Fibroblast of peridontal ligament (primary cell): Measurements from ENCODE around the gene ANO2.

Experiments
- DNase-seq: peaks from one replicate; pipeline ENCODE4 v3.0.0-alpha.2; 2010; ENCODE audit errors: extremely low read depth

Gene ANO2

DNA sequence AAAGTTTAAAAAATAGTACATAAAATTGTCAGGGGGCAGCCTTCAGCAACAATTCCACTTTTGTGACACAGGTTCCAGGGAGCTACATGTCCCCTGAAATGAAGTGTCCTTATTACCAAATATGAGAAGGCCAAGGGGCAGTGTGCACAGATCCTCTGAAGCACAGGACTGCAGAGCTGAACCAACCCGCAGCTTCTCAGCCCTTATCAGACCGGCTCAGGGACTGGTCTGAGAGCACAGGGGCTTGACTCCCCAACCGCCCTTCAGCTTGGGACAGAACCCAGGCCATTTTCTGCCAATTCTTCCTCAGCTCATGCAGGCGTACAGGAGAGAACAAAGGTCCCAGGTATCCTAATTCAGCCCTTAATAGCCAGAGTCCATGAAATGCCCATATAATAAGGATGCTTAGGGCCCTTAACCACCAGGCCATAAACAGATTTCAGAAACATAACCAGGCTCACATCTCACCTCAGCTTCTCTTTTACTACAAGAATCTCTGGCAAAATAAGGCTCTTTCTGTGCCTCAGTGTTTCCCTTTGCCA lies 221.3 kb downstream of the ANO2 start:
- no peak for DNase-seq

DNA sequence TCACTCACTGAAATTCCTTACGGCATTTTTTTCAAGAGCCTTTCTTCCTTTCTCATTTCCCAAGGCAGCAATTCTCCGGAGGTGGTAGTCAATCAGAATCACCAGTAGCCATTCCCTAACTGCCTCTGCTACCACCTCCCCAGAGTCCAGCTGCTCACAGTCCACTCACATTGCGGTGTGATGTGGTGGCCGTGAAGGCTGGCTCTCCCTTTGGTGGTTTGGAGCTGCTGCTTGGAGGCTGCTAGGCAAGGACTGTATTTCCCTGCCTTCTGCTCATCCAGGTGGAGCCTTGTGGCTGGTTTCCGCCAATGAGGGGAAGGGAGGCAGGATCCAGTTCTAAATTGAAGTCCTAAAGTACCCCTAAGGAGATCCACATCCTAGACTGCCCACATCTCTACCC lies 222.0 kb downstream of the ANO2 start:
- no peak for DNase-seq

DNA sequence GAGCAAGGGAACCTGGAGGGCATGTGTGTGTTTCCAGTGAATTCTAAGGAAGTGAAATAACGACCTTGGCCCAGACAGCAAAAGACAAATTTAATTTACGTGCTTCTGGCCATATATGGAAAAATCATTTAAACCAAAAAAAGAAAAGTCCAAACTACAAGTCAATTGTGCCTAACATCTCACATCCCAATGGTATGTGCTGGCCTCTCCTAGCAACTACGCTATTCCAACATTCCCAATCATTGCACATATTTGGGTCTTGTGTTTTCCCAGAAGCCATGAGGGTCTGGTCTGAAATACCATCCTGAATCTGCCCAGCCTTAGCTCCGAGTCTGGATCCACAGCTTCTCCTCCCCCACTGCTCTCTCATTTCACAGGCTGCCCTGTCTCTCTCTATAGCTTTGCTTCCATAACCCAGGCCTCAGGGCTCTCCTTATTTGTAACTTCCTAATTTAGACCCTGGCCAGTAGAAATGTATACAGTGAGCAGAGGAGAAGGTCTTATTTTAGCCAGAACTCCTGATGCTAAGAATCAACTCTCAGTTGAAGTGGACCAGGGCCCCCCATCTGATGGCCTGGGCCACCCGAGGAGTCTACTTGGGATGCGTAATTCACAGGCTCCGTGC lies 224.6 kb downstream of the ANO2 start:
- DNase-seq, result no peak

DNA sequence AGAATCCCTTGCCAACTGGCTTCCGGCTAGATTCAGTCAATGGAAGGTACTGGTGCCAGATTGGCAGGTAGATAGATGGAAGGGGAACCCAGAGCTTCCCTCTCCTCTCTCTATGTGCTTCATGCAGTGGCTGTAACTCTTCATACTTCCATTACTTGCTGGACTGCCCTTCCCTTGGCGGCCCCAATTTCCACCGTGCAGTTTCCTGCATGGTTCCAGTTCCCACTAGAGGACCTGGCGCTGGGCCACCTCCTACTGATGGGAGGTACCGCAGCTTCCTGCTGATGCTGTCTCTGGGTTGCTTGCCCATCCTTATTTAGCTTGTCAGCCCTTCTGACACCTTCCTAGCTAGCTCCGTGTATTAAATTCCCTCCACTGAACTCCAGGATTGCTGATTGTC lies 226.4 kb downstream of the ANO2 start:
- no peak for DNase-seq

DNA sequence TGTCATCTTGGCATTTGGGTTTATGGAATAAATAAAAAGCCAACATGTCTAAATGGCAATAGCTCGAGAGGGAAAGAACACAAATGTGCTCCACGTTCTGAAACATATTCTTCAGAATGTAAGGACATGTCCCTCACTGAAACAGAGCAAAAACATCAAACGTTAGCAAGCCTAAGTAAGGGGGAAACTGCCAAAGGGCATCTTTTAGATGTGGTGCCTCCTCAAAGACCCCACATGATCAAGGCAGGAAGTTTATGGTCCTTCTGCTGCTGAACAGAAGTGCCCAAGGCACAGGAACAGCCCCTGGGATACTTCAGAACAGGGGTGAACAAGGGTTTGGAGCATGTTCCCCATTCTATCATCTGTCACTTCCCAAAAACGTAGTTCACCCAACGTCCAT lies 227.0 kb downstream of the ANO2 start:
- no peak for DNase-seq

DNA sequence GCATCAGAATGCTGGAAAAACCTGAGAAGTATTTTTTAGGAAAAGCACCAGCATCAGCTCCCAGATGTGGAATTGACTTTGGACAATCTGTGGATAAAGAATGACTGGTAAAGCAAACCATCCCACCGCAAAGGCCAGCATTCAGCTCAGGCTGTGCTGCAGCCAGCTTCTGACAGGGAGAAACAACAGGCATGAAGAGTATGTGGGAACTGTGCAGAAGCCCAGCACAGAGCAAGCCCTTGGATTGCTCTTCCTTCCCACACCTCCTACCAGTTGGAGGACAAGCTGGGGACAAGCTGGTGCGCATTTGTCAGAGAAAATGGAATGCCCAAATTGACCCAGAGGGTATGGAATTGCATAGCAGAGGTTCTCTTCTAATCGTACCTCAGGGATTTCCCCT lies 228.1 kb downstream of the ANO2 start:
- DNase-seq, result no peak

DNA sequence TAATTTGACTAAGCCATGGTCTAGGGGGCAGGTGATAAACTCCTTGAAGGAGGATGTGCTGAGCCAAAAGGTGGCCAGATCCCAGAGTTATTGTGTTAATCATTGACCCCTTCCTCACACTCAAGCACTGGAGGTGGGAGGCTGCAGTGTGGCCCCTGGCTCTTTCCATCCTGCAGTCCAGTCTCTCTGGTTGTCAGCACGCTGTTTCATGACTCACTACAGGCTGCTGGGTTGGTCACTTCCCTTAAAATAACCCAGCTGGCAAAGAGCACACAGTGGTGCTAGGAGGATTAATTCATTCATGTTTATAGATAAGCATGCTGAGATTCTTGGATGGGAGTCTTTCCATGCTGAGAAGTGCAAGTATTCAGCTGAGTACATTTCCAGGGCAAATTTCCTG lies 228.9 kb downstream of the ANO2 start:
- no peak for DNase-seq

DNA sequence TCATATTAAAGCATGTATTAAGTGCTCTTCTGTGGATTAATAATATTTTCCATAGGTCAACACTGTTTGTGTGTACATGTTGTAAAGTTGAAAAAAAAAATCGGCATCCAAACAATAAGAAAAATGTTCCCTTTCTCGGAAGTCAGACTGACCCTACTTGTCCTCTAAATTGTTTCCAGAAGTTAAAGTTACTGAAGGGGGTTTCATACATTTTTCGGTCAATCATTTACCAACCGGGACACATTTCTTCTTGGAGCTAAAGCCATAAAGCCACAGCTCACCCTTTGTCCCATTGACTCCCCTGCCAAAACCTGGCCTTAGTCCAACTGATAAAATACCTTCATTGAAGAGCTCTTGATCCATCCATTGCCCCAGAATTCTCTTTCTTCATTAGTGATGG lies 230.0 kb downstream of the ANO2 start:
- no peak for DNase-seq

GRCh38 chr12:5713599-5714081 lies 231.4 kb downstream of the ANO2 start:
- no peak for DNase-seq

GRCh38 chr12:5710260-5710878 lies 234.7 kb downstream of the ANO2 start:
- DNase-seq, result no peak

DNA sequence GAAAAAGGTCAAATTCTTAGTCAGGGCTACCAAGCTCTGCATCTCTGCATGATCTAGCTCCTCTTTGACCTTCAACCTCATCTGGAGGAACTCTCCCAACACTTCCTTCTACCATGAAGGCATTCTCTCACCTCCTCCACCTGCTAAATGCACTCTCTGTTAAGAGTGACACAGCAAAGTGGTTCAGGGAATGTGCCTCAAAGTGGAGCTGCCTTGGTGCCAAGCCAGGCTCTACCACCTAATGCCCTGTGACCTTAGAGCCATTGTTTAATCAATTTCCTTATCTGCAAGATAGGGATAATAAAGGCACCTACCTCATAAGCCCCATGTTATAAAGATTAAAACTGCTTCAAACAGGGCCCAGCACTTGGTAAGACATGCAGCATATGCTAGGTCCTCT lies 236.7 kb downstream of the ANO2 start:
- no peak for DNase-seq

- DNase-seq, result no peak
Measured at GRCh38 chr12:5706247-5706646, 238.8 kb downstream of the ANO2 start.

DNA sequence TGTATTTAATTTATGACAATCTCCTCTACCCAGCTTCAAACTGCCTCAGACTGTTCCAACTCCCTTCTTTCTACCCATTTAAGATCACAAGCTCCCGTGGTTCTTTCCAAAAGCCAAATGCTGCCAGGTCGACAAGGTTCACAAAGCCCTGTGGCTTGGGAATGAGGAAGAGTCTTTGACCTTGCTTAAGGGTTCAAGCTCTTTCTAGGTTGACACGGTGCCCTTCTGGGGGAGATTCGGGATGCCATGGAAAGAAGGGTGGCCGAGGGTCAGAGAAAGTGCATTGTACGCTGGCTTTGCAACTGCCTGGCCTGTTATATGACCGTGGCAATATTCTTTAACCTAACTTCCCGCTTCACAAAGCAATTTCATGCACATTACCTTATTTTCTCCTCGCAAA lies 239.3 kb downstream of the ANO2 start:
- no peak for DNase-seq

DNA sequence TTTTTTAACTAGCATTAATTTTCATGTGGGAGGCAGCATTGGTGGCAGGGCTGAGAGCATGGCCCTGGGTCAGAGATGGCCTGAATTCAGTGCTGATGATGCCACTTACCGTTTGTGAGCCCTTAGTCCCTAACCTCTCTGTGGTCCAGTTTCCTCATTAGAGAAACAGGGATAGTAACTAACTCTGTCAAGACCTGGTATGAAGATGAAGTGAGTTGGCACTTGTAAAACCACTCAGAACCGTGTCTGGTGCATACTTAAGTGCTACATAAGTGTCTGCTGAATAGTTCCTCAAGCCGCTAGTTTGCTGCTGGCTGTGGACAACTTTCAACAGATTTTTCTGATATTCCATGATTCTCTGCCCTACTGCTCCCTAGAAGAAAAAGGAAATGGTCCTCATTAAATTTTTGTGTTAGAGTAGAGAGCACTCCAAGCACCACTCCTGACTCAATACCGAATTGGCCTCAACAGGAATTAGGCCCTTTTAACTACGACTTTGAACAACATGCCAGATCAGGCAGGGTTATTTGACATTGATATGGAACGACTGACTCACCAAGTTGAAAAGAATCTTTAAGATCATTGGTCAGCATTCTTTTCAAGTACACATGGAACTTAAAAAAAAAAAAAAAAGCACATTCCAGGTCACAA lies 250.2 kb downstream of the ANO2 start:
- no peak for DNase-seq

DNA sequence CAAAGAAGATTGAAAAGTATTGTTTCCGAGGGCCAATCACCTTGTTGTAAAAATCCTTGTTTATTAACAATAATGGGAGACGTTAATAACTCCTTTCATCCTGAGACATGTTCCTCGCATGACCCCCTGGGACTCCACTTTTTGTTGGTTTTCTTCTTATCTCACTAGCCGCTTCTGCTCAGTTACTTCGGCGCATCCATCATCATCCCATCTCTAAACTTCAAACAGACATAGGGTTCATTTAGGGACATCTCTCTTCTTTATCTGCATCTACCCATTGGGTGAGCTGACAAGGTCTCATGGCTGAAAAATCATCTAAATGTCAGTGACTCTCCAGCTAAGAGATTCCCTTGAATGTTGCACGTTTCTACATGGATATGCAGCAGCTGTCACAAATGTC lies 252.2 kb downstream of the ANO2 start:
- DNase-seq, result no peak

GRCh38 chr12:5691943-5692342 lies 253.1 kb downstream of the ANO2 start:
- DNase-seq, result no peak

- no peak for DNase-seq
Measured at GRCh38 chr12:5690240-5690639, 254.8 kb downstream of the ANO2 start.

- no peak for DNase-seq
Measured at GRCh38 chr12:5689773-5690172, 255.3 kb downstream of the ANO2 start.

GRCh38 chr12:5688226-5688625 lies 256.8 kb downstream of the ANO2 start:
- no peak for DNase-seq

GRCh38 chr12:5685935-5686334 lies 259.1 kb downstream of the ANO2 start:
- no peak for DNase-seq

- no peak for DNase-seq
Measured at GRCh38 chr12:5684989-5685388, 260.1 kb downstream of the ANO2 start.

DNA sequence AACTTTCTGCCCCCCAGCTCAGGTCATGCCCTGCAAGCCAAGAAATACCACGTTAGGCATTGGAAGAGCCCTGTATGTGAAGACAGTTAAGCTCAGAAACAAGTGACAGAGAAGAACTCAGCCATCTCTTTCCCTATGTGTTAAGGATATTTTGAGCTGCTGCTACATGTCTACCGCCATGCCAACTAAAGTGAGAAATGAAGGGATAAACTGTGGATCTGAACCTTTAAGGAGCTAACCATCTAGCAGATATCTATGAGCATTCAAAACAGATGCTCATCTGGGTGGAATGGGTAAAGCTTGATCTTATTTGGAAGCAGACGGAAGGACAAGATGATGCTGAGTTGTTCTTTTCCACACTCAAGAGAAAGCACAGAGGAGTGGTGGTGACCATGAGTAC lies 262.5 kb downstream of the ANO2 start:
- DNase-seq, result no peak

- no peak for DNase-seq
Measured at GRCh38 chr12:5678176-5678575, 266.9 kb downstream of the ANO2 start.
